Astrocyte of the hippocampus (primary cell): Measurements from ENCODE around the gene OSGIN1.

Experiments
- DNase-seq: peaks from one replicate; pipeline ENCODE4 v3.0.0; 2011; ENCODE audit warnings: low read depth, low spot score

OSGIN1 gene

DNA sequence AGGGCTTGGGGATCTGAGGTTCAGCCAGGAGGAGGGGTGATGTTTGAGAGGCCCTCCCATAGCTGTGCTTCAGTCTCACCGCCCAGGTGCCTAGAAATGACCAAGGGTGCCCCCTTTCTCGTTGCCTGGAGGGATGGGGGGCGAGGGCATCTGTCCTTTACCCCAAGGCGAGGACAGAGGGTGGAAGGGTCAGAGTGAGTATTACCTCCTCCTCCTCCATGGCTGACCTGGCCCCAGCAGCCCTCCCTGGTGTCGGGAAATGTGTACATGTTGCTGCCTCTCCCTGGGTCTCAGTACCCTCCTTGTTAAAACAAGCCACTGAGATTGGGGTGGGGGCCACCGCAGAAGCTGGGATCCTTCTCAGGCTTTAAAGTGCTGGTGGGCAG lies 17.4 kb downstream of the OSGIN1 start:
- DNase-seq: no peak

- no peak for DNase-seq
Observed at GRCh38 chr16:83971165-83972130, 18.4 kb downstream of the OSGIN1 start.

GRCh38 chr16:83972256-83973008 lies 19.4 kb downstream of the OSGIN1 start:
- DNase-seq: no peak

- no peak for DNase-seq
Observed at GRCh38 chr16:83973077-83973476, 20.0 kb downstream of the OSGIN1 start.

- DNase-seq: no peak
Observed at GRCh38 chr16:83973581-83974385, 20.7 kb downstream of the OSGIN1 start.

DNA sequence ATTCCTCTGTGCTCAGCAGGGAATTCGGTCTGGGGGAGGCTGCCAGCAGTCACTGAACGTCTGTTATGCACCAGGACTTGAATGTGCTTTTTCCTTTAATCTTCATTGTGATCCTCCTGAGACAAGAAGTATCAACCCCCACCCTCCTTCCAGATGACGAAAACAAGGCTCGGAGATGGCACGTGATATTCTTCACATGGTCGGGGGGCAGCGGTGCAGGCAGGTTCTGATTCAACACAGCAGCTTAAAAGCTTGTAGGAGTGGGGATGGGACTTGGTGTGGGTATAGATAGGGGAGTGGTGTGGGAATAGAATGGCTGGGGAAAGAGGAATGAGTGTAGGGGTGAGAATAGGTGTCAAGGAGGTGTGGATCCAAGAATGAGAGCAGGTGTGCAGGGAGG lies 21.4 kb downstream of the OSGIN1 start:
- DNase-seq: no peak

DNA sequence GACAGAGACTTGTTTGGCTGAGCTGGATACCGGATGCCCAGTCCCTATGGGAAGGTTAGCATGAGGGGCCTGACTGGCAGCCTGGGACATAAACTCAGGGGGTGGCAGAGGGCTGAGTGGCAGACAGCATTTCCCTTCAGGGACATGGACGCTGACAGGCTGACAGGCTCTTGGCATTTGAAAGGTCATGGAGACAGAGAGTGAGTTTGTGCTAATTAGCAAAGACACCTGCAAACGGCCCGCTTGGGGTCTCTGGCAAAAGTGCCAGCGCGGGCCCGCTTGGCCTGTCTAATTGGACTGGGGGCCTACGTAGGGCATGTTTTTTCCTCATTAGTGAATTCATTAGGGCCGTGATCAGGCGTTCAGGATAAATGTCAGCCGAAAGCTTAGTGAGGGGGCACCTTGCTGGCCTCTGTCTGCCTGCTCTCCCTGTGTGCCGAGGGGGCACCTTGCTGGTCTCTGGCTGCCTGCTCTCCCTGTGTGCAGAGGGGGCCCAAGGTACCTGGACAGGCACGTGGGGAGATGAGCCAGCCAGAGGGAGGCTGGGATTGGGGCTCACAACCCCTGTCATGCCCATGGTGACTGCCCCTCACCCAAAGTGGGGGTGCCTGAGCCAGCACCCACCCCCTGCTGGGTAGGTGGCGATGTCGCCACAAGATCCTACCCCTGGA lies 22.7 kb downstream of the OSGIN1 start:
- no peak for DNase-seq

DNA sequence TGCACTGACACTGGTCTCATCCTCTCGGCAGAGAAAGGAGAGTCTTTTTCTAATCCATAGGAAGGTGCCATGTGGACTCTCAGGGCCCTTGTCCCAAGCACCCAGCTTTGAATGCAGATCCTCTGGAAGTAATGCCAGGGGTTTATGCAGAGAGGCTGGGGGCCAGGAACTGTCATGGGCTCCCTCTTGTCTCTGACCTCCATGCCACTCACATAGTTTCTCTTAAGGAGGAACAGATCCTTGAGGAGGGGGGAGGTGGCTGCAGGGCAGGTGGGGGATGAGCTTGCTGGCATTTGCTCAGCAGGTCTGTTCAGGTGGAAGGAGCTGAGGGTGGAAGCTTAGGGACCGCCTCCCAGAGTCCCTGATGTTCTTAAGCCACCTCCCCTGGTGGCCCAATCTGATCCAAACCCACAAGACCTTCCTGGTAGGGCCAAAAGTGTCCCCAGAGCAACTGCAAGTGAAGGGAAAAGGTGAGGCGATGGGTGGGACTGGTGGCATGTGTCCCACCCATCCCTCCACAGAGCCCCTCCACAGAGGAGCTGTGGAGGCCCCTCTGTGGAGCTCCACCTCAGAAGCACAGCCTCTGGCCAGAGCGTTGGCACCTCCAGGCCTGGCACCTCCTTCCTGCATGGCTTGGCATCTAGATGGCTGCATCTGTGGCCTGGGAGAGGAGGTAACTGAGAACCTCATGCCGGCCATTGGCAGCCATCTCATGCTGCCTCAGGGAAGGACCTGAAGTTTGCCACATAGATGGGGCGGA lies 24.2 kb downstream of the OSGIN1 start:
- DNase-seq: no peak

DNA sequence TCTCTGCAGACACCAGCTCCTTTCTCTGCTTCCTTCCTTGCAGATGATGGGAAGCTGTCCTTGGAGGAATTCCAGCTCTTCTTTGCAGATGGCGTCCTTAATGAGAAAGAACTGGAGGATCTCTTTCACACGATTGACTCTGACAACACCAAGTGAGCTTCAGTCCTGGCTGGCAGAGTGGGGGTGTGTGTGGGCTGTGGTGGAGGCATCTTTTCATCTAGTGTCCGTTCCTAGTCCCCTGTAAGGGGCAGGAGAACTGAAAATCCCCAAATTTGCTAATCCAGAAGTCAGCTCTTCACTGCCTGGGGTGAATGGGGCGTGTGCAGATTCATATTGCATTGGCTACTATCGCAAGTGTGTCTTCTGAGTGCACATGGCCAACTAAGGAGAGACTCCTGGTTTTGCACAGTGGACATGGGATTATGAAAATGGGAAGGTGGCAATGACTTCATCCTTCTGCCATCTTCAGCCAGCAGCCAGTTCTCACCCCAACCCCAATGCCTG lies 25.4 kb downstream of the OSGIN1 start:
- DNase-seq: no peak

DNA sequence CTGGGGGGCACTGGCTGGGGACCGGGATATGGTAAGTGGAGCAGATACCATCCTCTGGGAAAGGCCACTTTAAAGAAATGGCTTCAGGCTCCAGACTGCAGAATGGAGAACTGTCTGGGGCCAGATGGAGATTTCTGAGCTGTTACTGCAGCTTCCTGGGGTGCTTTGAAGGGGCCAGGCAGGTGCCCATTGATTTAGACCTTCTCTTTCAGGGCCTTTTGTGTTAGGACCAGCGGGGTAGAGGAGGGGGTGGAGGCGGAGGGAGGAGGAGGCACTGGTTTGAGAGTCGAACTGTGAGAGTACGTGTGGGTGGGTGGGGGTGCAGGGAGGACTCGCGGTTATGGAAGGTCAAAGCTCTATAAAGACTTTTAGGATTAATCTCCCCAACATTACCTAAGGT lies 26.4 kb downstream of the OSGIN1 start:
- DNase-seq: no peak

DNA sequence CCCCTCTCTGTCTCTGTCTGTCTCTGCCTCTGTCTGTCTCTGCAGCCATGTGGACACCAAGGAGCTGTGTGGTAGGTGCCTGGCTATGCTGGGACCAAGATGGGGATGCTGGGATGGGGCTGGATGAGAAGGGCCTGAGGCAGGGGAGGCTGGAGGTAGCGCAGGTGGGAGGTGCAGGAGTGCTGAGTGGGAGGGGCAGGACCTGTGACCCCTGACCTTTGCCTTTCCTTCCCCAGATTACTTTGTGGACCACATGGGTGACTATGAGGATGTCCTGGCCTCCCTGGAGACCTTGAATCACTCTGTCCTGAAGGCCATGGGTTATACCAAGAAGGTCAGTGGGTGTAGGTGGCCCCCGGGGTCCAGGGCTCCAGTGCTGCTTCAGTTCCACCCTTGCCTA lies 27.8 kb downstream of the OSGIN1 start:
- no peak for DNase-seq

DNA sequence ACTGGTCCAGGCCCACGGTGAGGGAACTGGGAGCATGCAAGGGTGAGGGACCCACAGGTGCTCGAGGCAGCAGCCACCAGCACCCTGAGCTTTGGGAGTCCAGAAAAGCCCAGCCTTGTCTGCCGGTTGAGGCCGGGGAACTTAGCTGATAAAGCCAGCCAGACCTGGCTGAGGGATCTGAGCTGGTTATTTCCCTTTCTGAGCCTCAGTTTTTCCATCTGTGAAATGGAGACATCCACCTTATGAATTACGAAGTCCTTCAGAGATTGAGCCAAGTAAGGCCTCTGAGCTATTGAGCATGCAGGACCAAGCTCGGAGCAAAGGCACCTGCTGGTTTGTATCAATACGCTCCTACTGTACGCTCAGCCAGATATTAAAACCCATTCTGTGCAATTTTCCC lies 28.8 kb downstream of the OSGIN1 start:
- no peak for DNase-seq

- DNase-seq: no peak
Observed at GRCh38 chr16:83983491-83983890, 30.5 kb downstream of the OSGIN1 start.

DNA sequence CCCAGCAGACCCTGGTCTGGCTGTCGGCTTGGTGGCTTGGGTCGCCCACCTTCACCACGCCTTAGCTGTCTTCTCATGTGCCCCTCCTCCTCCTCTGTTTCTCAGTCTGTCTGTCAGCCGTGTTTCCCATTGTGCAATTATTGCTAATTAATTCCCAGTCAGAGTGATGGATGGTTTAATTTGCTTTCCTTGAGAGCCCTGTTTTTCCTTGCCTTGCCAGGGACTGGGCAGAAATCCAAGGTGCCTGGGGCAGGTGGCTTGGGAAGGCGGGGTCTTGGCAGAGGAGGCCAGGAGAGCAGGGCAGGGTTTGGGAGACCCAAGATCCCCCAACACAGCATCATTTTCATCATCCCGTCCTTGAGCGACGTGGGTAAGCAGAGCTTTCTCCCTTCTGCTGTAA lies 36.3 kb downstream of the OSGIN1 start:
- peak; percentile 35 for DNase-seq

DNA sequence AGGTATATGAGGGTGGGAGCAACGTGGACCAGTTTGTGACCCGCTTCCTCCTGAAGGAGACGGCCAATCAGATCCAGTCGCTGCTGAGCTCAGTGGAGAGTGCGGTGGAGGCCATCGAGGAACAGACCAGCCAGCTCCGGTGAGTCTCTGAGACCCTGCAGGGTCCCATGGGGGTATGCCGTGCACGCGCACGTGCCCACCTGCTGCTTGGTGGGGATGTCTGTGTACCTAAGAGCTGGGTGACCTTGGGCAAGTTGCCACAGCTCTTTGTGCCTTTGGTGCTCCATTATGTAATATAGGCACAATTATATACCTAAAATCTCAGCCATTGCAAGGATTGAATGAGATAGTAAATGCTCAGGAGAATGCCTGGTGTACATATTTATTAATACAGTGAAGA lies 37.5 kb downstream of the OSGIN1 start:
- DNase-seq: no peak

DNA sequence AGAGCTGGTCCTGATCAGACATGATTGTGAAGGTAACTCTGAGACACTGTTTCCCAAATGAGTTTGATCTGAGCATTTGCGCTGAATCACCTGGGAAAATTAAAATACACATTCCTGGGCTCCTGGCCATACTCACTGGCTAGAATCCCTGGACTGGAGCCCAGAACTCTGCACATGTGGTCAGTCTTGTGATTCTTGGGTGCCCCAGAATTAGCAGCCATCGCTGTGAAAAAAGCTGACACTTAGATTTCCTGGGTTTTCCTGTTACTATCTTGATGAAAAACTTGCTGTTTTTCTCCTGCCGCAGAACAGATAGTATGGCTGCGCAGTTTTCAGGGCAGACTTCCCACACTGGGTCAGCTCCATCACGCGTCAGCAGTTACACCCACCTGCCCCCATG lies 39.6 kb downstream of the OSGIN1 start:
- DNase-seq: peak; percentile 89

DNA sequence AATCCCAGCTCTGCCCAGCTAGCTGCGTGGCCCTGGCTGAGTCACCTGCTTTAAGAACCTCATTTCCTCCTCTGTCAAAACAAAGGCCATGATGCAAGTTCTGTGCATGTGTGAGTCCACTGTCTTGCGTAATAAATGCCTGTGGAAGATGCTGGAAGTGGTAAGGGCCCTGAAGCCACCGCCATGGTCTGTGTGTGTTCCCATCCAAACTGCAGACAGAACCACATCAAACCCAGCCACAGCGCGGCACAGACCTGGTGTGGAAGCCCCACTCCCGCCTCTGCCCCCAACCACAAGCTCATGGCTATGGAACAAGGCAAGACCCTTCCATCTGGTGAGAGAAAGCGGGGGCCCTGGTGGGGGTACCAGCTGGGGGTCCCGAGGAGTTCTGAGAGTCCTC lies 41.0 kb downstream of the OSGIN1 start:
- peak; percentile 61 for DNase-seq

GRCh38 chr16:83994703-83995102 lies 41.7 kb downstream of the OSGIN1 start:
- DNase-seq: no peak

DNA sequence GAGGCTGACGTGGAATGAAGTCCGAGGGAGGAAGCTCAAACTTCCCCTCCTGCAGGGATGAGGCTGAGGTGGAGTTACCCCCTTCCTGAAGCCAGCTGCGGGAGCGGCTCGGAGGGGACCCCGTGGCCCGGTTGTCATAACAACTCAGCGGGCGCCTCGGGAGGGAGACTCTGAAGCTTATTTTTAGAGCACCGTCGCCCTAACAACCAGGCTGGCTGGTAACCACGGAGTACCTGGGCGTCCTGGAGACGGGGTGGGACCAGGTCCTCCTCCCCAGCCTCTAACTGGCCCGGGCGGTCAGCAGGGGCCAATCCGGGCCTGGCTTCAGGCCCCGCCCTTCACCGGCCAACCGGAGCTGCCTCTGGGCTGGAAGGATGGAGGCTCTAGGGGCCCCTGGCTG lies 42.7 kb downstream of the OSGIN1 start:
- DNase-seq: peak; percentile 57

GRCh38 chr16:83996481-83997252 lies 43.6 kb downstream of the OSGIN1 start:
- no peak for DNase-seq
